Measurements from ENCODE around the gene CPSF4L.

CPSF4L gene

GRCh38 chr17:73289549-73290254 is 28.0 kb upstream of the CPSF4L start:
- FAIRE-seq, result no peak

- FAIRE-seq, result no peak
Measured at GRCh38 chr17:73288534-73289302, 27.0 kb upstream of the CPSF4L start.

- no peak for FAIRE-seq
Measured at GRCh38 chr17:73286863-73287296, 25.2 kb upstream of the CPSF4L start.

GRCh38 chr17:73285916-73286862 is 24.5 kb upstream of the CPSF4L start:
- FAIRE-seq, result no peak

- no peak for FAIRE-seq
Measured at GRCh38 chr17:73285603-73285908, 23.9 kb upstream of the CPSF4L start.

- FAIRE-seq, result no peak
Measured at GRCh38 chr17:73284906-73285602, 23.4 kb upstream of the CPSF4L start.

- no peak for FAIRE-seq
Measured at GRCh38 chr17:73284354-73284753, 22.7 kb upstream of the CPSF4L start.

GRCh38 chr17:73283841-73284282 is 22.2 kb upstream of the CPSF4L start:
- FAIRE-seq, result no peak

GRCh38 chr17:73283250-73283649 is 21.6 kb upstream of the CPSF4L start:
- FAIRE-seq, result no peak

GRCh38 chr17:73282629-73283028 is 20.9 kb upstream of the CPSF4L start:
- FAIRE-seq, result no peak

- FAIRE-seq, result no peak
Measured at GRCh38 chr17:73281928-73282327, 20.2 kb upstream of the CPSF4L start.

GRCh38 chr17:73280191-73280590 is 18.5 kb upstream of the CPSF4L start:
- no peak for FAIRE-seq

- FAIRE-seq, result no peak
Measured at GRCh38 chr17:73279704-73280103, 18.0 kb upstream of the CPSF4L start.

GRCh38 chr17:73278465-73279453 is 17.1 kb upstream of the CPSF4L start:
- no peak for FAIRE-seq

- no peak for FAIRE-seq
Measured at GRCh38 chr17:73278049-73278464, 16.4 kb upstream of the CPSF4L start.

- no peak for FAIRE-seq
Measured at GRCh38 chr17:73274490-73274889, 12.8 kb upstream of the CPSF4L start.

- no peak for FAIRE-seq
Measured at GRCh38 chr17:73272906-73273218, 11.2 kb upstream of the CPSF4L start.

- FAIRE-seq, result no peak
Measured at GRCh38 chr17:73271072-73271471, 9.4 kb upstream of the CPSF4L start.

- FAIRE-seq, result no peak
Measured at GRCh38 chr17:73269791-73270190, 8.1 kb upstream of the CPSF4L start.

- FAIRE-seq, result no peak
Measured at GRCh38 chr17:73269329-73269615, 7.6 kb upstream of the CPSF4L start.

- no peak for FAIRE-seq
Measured at GRCh38 chr17:73268582-73269328, 7.1 kb upstream of the CPSF4L start.

Data from colon (tissue), 2 donors.